SH-SY5Y (cell line): ENCODE data around the gene THSD7A.

ENCODE experiments used
- GATA2 ChIP-seq: IDR thresholded peaks from 2 replicates; pipeline ENCODE4 v1.6.1; 2011; ENCODE audit warnings: mild to moderate bottlenecking, low read depth, low read length
- GATA3 ChIP-seq: IDR thresholded peaks from 2 replicates; pipeline ENCODE4 v1.6.1; 2011; ENCODE audit warnings: low read depth, mild to moderate bottlenecking, low read length, moderate library complexity

DNA sequence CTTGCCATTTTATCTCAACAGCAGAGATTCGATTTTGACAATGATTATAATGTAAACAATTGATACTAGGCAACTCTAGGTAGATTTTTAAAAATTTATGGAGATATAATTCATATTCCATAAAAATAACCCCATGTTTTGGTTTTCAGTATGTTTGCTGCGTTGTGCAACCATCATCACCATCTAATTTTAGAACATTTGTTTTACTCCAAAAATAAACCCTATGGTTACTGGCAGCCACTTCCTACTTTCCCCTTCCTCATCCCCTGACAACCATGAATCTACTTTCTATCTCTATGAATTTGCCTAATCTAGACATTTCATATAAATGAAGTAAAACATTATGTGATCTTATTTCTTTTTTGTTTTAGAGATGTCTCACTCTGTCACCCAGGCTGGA lies 401.9 kb downstream of the THSD7A start:
- TF ChIP-seq GATA2 (no peak), GATA3 (no peak)
